ENCODE data around the gene TMTC4.

GRCh38 chr13:100600461-100600860 is 74.1 kb downstream of the TMTC4 start:
- TF ChIP-seq CTCF (IDR thresholded peaks at IDR 0.05) (no peak), POLR2A (IDR thresholded peaks at IDR 0.05) (no peak)
